Activated CD4-positive, alpha-beta T cell treated with anti-CD3 and anti-CD28 coated beads, Interleukin-2, amount 10 ng/mL, durations not matched to agents 24 days and 14 days (primary cell): ENCODE measurements around the gene RINL. TPM values are rescaled to one million over a fixed set of nuclear protein-coding genes. Genes with fewer than 3 reads are reported as not detected.

Experiments
- DNase-seq: peaks from one replicate; pipeline ENCODE4 v3.0.0; 2022
- H3K27ac Mint-ChIP-seq: one replicate; pipeline ENCODE4 v1.8.0; 2022; ENCODE audit warnings: mild to moderate bottlenecking, mixed read lengths
- H3K27me3 Mint-ChIP-seq: one replicate; pipeline ENCODE4 v1.8.0; 2022; ENCODE audit warnings: mixed read lengths
- H3K36me3 Mint-ChIP-seq: one replicate; pipeline ENCODE4 v1.8.0; 2022; ENCODE audit warnings: low read depth, mild to moderate bottlenecking, mixed read lengths
- H3K4me1 Mint-ChIP-seq: one replicate; pipeline ENCODE4 v1.8.0; 2021; ENCODE audit warnings: mixed read lengths
- H3K4me3 Mint-ChIP-seq: one replicate; pipeline ENCODE4 v1.8.0; 2022; ENCODE audit warnings: mild to moderate bottlenecking, moderate library complexity, mixed read lengths
- H3K9me3 Mint-ChIP-seq: one replicate; pipeline ENCODE4 v1.8.0; 2021; ENCODE audit warnings: mixed read lengths
- intact Hi-C: fragments of 100-400 bp; cut with micrococcal nuclease; formaldehyde crosslinking; loops from one replicate; pipeline ENCODE4 v1.15.1; 2023
- total RNA-seq: library from RNA; stranded (reverse); gene quantifications from 2 replicates; pipeline ENCODE4 v1.2.3, GENCODE V29; 2022

Gene RINL
- total RNA-seq, 1 donor from 2014 or later = 68.9 TPM

DNA sequence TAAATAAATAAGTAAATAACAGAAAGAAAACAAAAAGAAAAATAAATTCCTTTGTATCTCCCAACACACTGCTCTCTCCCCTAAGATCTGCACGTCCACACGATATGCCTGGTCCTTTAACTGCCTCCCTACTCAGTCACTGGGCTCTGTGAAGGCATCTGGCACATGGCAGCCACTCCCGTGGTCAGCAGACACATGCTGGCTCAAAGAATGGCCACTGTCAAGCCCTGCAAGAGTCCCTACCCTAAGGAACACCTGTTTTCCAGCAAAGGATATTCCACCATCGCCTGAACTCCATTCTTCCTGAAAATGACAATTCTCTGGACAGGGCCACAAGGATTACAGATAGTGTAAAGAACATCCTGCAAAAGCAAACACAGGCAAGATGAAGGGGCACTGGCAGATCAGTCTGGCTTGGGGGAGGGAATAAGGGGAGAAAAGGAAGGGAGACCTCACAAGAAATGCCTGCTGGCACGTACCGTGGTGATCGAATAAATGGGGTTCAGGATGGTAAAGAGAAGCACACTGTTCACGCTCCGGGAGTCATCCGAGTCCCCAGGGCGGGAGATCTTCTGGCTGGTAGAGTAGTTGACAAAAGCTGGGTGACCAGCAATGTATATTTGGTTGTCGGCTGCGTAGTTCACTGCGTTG is 32.6 kb downstream of the RINL start:
- Mint-ChIP-seq H3K27me3 (no peaks in the 10 kb centered on the region), H3K4me1 (peaks cover 57% of the 10 kb centered on the region), H3K9me3 (no peaks in the 10 kb centered on the region), H3K27ac (peak overlapping the region; percentile 82), H3K36me3 (peaks cover 82% of the 10 kb centered on the region), H3K4me3 (peak overlapping the region; percentile 50)
- intact Hi-C loops = no loop called here
- DNase-seq = peak; percentile 57

DNA sequence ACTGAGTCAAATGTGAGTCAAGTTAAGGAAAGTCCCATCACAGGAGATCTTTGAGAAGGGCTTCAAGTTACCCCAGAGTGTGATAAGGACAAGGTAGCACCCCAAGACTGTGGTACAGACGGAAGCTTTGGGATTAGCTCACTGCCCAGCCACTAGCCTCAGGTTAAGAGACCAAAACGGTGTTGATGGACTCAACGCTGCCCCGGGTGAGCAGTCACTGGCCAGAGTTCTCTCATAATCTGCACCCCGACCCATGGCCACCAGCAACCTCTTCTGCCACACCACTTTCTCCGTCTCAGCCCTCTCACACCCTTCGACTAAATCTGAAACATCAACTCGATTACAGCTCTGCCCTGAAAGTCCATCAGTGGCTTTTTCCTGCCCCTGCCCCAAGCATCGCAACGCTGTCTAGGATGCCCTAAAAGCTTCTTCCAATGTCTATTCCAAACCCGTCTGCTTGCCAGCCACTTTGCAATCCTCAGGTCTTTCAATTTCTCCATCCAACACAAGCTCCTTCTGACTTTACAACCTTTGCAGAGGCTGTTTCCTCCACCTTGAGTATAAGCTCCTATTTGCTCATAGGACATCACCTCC is 33.9 kb downstream of the RINL start:
- no peaks in the 10 kb centered on the region for H3K27me3 Mint-ChIP-seq
- intact Hi-C loops = no loop called here
- H3K36me3 Mint-ChIP-seq = peaks cover 93% of the 10 kb centered on the region
- DNase-seq = no peak
- peak overlapping the region; percentile 95 for H3K27ac Mint-ChIP-seq
- H3K9me3 Mint-ChIP-seq = no peaks in the 10 kb centered on the region
- H3K4me1 Mint-ChIP-seq = peaks cover 62% of the 10 kb centered on the region
- peak overlapping the region; percentile 82 for H3K4me3 Mint-ChIP-seq

DNA sequence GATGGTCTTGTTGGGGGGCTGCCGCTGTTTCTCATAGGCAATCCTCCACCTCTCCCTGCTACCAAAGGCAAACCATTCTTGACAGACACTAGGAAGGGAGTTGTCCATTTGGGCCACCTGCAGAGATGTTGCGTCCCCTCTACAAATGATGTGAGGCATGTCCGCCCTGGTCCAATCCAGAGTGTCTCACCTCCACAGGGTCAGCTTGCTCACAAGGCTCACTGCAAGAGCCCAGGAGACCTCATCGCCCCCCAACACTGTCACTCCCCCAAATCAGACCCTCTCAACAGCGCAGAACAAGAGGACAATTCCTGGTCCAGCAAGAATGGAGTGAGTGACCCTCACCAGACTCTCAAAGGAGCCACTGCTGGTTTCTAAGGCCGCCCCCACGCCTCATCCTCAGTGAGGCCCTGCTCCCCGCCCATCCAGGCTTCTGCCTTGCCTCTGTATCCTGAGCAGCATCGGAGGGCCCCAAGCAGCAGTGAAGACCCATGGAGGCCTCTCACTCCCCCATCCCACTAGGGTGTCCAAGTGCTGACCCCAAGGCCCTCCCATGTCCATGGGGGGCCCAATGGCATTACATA is 34.8 kb downstream of the RINL start:
- Mint-ChIP-seq H3K4me3 (peak overlapping the region; percentile 82), H3K9me3 (no peaks in the 10 kb centered on the region), H3K36me3 (peaks cover 93% of the 10 kb centered on the region), H3K4me1 (peaks cover 64% of the 10 kb centered on the region), H3K27me3 (no peaks in the 10 kb centered on the region), H3K27ac (peak overlapping the region; percentile 95)
- intact Hi-C loops = no loop called here
- no peak for DNase-seq

DNA sequence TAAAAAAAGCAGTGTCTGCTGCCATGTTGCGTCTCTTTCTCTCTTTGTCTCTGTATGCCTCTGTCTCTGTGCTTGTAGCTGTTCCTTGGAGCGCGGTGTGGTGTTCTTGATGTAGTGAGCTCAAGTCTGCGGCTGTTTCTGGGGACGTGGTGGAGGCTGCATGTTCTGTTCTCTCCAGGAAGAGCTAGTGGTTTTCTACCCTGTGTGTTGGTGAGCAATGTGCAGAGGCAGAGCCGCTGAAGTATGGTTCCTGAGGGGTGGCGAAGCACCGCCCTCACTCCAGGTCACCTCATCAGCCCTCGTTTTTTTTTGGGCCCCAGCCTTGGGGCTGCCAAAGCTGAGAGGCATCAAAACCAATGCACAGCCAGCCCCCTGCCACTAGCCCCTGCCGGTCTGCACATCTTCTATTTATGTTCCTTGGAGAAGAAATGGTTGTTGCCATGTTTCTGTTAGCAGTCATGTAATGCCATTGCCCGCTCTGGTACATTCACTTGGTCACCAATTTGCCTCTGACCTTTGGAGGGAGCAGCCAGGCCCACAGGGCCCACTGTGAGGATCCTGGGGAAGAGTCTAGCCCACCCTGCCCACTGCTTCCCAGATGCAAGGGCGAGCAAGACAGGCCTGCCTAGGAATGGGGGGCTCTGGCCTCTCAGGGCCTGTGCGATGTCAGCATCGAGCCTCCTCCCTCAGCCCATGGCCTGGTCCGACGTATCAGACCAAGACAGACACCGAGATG is 35.5 kb downstream of the RINL start:
- Mint-ChIP-seq H3K27ac (peak overlapping the region; percentile 95), H3K36me3 (peaks cover 91% of the 10 kb centered on the region), H3K9me3 (no peaks in the 10 kb centered on the region), H3K4me1 (peaks cover 60% of the 10 kb centered on the region), H3K4me3 (peak overlapping the region; percentile 82), H3K27me3 (no peaks in the 10 kb centered on the region)
- DNase-seq = peak; percentile 91
- intact Hi-C loops = loop anchor here (1.0 kb wide), 1 partner anchor 11 kb away; the partner anchor contains the start of gene ECH1

DNA sequence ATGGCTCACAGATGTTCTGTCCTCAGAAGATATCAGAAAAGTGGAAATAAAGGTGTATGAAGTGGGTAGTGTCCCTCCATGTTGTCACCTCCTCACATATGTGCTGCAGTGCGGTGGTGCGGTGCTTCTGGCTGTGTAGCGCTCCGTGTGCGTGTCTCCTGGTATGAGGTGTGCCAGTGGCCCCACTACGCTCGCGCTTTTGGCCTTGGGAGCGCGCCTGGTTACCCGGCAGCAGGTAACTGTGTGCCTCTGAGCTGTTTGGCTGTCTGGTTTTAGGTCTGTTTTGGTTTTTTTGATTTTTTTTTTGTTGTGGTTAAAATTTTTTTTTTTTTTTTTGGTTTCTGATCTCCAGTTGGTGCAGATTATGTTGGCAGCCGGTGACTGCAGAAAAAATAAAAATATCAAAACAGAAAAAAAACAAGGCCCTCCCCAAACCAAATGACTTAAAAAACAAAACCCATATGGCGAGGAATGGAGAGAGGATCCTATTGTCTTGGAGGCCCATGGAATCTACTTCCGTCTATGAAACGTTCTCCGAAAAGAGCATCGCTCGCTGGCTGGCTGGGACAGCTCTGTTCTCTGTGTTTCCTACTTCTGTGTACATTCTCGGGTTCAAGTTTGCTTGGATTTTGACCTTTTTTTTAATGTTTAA is 36.2 kb downstream of the RINL start:
- intact Hi-C loops = loop anchor here (1.0 kb wide), 1 partner anchor 11 kb away; the partner anchor contains the start of gene ECH1
- no peaks in the 10 kb centered on the region for H3K27me3 Mint-ChIP-seq
- DNase-seq = peak; percentile 84
- H3K4me1 Mint-ChIP-seq = peaks cover 60% of the 10 kb centered on the region
- H3K27ac Mint-ChIP-seq = peak overlapping the region; percentile 95
- H3K9me3 Mint-ChIP-seq = no peaks in the 10 kb centered on the region
- H3K4me3 Mint-ChIP-seq = peak overlapping the region; percentile 82
- peaks cover 90% of the 10 kb centered on the region for H3K36me3 Mint-ChIP-seq

DNA sequence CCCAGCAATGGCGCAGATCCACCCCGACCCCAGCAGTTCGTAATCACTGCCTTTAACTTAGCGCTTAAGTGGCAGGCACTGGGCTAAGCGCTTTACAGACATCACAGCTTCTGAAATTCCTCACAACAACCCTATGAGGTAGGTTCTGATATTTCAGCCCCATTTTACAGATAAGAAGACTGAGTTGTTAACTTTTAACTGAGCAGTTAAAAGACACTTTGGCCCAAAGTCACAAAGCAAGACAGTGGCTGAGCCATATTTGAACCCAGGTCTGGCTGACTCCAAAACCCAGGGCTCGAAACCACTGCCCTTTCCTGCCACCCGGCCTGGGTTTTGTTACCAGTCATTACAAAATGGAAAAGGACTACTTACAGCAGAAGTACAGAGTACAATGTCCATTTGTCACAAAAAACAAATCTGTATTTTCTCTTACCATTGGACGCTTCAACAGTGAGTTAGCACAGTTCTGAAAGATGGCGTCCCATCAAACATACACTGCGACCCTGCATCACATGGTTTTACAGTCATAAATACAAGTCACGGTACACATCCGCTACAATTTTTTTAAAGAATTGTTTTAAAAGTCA is 36.8 kb downstream of the RINL start:
- peak overlapping the region; percentile 82 for H3K4me3 Mint-ChIP-seq
- peak overlapping the region; percentile 74 for H3K27ac Mint-ChIP-seq
- DNase-seq = no peak
- intact Hi-C loops = no loop called here
- peaks cover 92% of the 10 kb centered on the region for H3K36me3 Mint-ChIP-seq
- H3K9me3 Mint-ChIP-seq = no peaks in the 10 kb centered on the region
- no peaks in the 10 kb centered on the region for H3K27me3 Mint-ChIP-seq
- H3K4me1 Mint-ChIP-seq = peaks cover 58% of the 10 kb centered on the region

DNA sequence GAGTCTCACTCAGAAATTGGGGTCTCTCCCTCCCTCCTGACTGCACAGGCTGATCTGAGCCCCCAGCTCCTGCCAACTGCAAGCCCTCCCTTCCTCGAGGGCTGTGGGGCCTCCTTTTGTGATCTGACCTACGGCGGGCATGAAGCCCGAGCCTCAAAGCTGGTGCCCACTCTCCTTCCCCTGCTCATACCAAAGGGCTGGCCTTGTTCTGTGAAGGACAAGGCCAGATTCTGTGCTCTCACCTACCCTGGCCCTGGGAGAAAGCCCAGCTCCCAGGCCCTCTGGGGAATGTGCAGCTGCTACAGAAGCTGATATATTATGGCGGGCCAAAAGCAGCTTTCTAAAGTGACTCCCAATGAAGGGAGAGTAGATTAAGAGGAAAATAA is 37.5 kb downstream of the RINL start:
- H3K9me3 Mint-ChIP-seq = no peaks in the 10 kb centered on the region
- intact Hi-C loops = no loop called here
- peaks cover 56% of the 10 kb centered on the region for H3K4me1 Mint-ChIP-seq
- H3K27me3 Mint-ChIP-seq = no peaks in the 10 kb centered on the region
- H3K36me3 Mint-ChIP-seq = peaks cover 92% of the 10 kb centered on the region
- peak overlapping the region; percentile 82 for H3K4me3 Mint-ChIP-seq
- peak overlapping the region; percentile 74 for H3K27ac Mint-ChIP-seq
- no peak for DNase-seq

DNA sequence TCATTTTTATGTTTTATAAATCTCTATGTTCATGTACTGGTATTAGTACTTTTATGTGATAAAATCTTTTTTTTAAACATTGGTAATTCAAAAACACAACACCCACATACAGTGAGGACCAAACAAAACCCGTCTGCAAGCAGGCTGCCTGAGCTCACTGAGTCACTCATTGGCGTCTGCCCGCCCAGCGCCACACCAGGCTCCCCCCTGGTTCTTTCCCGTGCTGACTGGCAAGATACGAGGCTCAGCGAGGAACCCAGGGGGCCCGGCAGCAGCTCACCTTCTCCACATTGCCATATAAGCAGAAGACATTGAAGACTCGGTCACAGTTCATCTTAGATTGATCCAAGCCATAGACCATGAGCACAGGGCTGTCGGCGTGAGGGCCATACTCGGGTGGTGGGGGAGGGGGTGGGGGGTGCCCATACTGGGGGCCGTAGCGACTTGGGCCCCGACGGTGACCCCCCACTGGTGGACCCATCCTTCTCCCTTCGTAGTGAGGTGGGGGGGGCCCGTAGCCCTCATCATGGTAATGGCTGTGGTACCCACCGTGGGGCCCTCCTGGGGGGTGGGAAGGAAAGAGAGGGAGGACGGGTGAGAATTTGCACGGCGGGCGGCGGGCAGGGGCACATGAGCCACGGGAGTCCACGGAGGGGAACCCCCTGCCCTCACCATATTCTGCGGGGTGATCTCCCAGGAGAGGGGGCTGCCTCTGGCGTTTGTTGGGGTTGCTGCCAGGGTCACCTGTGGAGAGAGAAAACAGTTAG is 38.1 kb downstream of the RINL start:
- peaks cover 53% of the 10 kb centered on the region for H3K4me1 Mint-ChIP-seq
- peak overlapping the region; percentile 77 for H3K27ac Mint-ChIP-seq
- H3K4me3 Mint-ChIP-seq = peak overlapping the region; percentile 52
- no peak for DNase-seq
- no peaks in the 10 kb centered on the region for H3K27me3 Mint-ChIP-seq
- peaks cover 91% of the 10 kb centered on the region for H3K36me3 Mint-ChIP-seq
- H3K9me3 Mint-ChIP-seq = no peaks in the 10 kb centered on the region
- intact Hi-C loops = no loop called here

DNA sequence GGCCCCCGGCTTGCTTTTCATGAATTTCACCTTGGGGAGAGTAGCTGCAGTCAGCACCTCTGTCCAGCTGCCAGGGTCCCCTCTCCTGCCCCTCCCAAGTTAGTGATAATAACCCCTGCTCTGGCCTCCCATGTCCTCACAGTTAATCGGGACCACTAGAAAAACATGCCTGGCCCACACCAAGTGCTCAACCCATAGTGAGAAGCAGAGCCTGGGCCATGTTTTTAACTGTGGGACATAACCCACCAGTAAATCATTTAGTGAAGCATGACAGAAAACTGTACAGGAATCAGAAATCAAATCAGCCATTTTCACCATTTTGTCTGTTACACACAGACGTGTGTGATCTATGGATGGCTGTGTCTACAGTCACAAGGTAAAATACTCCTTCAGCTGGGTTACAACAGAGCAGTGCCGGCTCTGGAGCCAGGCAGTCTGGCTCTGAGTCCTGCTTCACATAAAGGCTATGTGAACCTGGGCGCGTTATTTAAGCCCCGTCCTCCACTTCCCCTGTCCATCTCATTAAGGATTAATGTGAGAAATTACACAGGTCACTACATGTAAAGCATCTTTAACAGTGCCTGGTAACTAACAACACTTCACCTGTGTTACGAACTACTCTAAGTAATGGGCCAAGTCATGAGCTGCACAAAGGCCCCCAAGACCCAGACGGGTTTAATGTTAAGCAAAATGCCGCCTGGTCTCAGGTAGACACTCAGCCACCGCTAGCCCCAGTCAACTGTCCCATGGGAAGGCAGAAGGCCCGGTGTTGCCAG is 38.9 kb downstream of the RINL start:
- DNase-seq = no peak
- Mint-ChIP-seq H3K27ac (peak overlapping the region; percentile 85), H3K4me3 (peak overlapping the region; percentile 16), H3K27me3 (no peaks in the 10 kb centered on the region), H3K36me3 (peaks cover 84% of the 10 kb centered on the region), H3K9me3 (no peaks in the 10 kb centered on the region), H3K4me1 (peaks cover 48% of the 10 kb centered on the region)
- intact Hi-C loops = no loop called here

DNA sequence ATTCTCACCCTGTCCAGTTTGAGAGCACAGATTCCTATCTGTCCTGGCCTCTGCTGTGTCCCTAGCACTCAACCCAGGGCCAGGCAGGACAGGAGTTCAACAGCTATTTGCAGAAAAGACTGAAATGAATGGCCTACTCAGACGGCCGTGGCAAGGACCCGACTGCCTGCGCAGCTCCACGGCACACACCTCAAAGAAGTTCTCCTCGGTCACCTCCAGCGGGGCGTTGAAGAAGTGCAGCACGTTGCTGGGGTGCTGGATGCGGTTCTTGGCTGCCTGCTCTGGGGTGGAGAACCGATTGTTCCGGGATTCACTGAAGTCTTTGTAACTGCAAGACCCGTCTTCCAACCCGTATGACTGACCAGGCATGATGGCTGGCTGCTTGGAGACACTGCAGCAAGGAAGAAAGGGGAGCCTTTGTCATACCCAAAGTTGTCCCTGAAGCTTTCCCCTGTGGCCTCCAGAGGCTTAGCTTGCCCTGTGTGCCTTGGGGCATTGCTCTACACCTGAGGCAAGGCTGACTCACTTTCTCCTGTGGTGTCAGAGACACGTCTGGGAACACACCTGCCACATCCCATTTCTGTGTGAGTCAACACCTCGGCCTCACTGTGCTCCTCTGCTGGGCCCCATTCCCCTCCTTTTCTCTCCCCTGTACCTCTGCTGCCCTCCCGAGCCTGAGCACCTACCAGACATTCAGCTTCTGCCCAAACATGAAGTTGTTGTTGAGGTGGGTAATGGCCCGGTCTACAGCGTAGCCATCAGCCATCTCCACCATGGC is 39.7 kb downstream of the RINL start:
- H3K4me3 Mint-ChIP-seq = peak overlapping the region; percentile 28
- no peaks in the 10 kb centered on the region for H3K9me3 Mint-ChIP-seq
- no peaks in the 10 kb centered on the region for H3K27me3 Mint-ChIP-seq
- peak overlapping the region; percentile 85 for H3K27ac Mint-ChIP-seq
- DNase-seq = no peak
- H3K4me1 Mint-ChIP-seq = peaks cover 41% of the 10 kb centered on the region
- intact Hi-C loops = no loop called here
- H3K36me3 Mint-ChIP-seq = peaks cover 77% of the 10 kb centered on the region

DNA sequence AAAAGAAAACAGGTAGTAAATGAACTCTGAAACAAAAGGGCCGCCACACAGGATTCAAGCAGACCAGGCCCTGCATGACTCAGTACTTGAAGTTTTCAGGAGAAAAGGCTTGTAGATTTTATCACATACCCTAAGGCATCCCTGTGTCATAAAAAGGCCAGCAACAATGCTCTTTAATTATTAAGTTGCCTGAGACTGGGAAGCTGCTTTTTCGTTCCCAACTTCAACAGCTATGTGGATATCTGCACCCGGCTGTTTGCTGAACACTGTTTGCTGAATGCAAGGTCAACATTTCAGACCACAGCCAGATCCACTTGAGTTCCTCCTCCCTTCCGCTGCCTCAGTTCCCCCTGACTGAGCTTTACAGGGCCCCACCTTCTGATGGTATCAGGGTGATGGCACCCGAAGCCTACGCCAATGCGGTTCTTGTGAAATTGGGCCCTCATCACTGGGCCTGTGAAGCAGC is 40.4 kb downstream of the RINL start:
- intact Hi-C loops = no loop called here
- peaks cover 34% of the 10 kb centered on the region for H3K4me1 Mint-ChIP-seq
- no peak for DNase-seq
- H3K27ac Mint-ChIP-seq = peak overlapping the region; percentile 48
- no peak overlapping the region for H3K4me3 Mint-ChIP-seq
- peaks cover 69% of the 10 kb centered on the region for H3K36me3 Mint-ChIP-seq
- H3K27me3 Mint-ChIP-seq = no peaks in the 10 kb centered on the region
- no peaks in the 10 kb centered on the region for H3K9me3 Mint-ChIP-seq
